Fibroblast of mammary gland (primary cell): Measurements from ENCODE around the gene TEK.

ENCODE experiments used
- DNase-seq: peaks from one replicate; pipeline ENCODE4 v3.0.0-alpha.2; 2010; ENCODE audit warnings: low read depth
- H3K4me3 ChIP-seq: 2 replicates; pipeline ENCODE4 v1.5.1; 2011; ENCODE audit warnings: low read depth, mild to moderate bottlenecking, low read length, moderate library complexity; ENCODE audit not compliant: control insufficient read depth
- CTCF ChIP-seq: conservative IDR thresholded peaks from 2 replicates; pipeline ENCODE4 v1.5.1; 2011; ENCODE audit warnings: low read depth, low read length, inconsistent platforms; ENCODE audit not compliant: control insufficient read depth, insufficient read depth

Gene TEK

GRCh38 chr9:27094640-27095298 is 14.3 kb upstream of the TEK start:
- DNase-seq = peak; percentile 96
- H3K4me3 ChIP-seq = no peak overlapping the region
- TF ChIP-seq CTCF = no peak

GRCh38 chr9:27107241-27107640 is 1.8 kb upstream of the TEK start:
- no peak for TF ChIP-seq CTCF
- DNase-seq = no peak
- H3K4me3 ChIP-seq = no peak overlapping the region

- no peak for TF ChIP-seq CTCF
- DNase-seq = no peak
- H3K4me3 ChIP-seq = peak overlapping the region; percentile 4
Measured at GRCh38 chr9:27109621-27110020, 596 bp downstream of the TEK start.

- H3K4me3 ChIP-seq = no peak overlapping the region
- DNase-seq = no peak
- TF ChIP-seq CTCF = no peak
Measured at GRCh38 chr9:27110181-27110580, 1.2 kb downstream of the TEK start.

GRCh38 chr9:27112235-27112634 is 3.2 kb downstream of the TEK start:
- no peak for DNase-seq

GRCh38 chr9:27117489-27118135 is 8.6 kb downstream of the TEK start:
- DNase-seq = peak; percentile 58
- TF ChIP-seq CTCF = no peak
- no peak overlapping the region for H3K4me3 ChIP-seq

More at GRCh38 chr9:27112235-27112634, 3.2 kb downstream of the TEK start:
- no peak overlapping the region for H3K4me3 ChIP-seq
- no peak for TF ChIP-seq CTCF
